OCI-LY3 (cell line): Measurements from ENCODE around the gene MYH6.

Experiments used
- EZH2phosphoT487 ChIP-seq: fragments of 200-600 bp; shearing (Covaris generic); IDR thresholded peaks from 2 replicates; pipeline ENCODE4 v1.6.1; 2018; ENCODE audit warnings: antibody characterized with exemption, mixed run types, low read depth
- TF ChIP-seq, protein P1 (sequence below): fragments of 200-600, 300-600 bp; sonication (generic); IDR thresholded peaks from 2 replicates; pipeline ENCODE4 v1.5.1; 2014; ENCODE audit warnings: antibody characterized with exemption, low read length, low read depth

DNA sequence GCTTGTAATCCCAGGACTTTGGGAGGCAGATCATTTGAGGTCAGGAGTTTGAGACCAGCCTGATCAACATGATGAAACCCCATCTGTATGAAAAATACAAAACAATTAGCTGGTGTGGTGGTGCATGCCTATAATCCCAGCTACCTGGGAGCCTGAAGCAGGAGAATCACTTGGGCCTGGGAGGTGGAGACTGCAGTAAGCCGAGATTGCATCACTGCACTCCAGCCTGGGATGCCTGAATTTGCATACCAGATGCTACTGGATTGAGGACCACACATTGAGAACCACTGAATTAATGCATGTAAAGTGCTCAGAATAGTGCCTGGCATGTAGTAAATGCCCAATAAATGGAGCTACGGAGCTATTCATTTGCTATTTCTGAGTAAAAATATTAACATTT lies 42.3 kb upstream of the MYH6 start:
- TF ChIP-seq, protein P1, sequence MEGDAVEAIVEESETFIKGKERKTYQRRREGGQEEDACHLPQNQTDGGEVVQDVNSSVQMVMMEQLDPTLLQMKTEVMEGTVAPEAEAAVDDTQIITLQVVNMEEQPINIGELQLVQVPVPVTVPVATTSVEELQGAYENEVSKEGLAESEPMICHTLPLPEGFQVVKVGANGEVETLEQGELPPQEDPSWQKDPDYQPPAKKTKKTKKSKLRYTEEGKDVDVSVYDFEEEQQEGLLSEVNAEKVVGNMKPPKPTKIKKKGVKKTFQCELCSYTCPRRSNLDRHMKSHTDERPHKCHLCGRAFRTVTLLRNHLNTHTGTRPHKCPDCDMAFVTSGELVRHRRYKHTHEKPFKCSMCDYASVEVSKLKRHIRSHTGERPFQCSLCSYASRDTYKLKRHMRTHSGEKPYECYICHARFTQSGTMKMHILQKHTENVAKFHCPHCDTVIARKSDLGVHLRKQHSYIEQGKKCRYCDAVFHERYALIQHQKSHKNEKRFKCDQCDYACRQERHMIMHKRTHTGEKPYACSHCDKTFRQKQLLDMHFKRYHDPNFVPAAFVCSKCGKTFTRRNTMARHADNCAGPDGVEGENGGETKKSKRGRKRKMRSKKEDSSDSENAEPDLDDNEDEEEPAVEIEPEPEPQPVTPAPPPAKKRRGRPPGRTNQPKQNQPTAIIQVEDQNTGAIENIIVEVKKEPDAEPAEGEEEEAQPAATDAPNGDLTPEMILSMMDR = no peak
- TF ChIP-seq EZH2phosphoT487 = no peak
